Stimulated activated CD4-positive, alpha-beta T cell treated with anti-CD3 and anti-CD28 coated beads, Interleukin-2, amount 100 ng/mL, for 24 hours (primary cell): ENCODE results near the gene NUDT6.

ENCODE experiments used
- DNase-seq, 2 donors: peaks; one replicate each; pipeline ENCODE4 v3.0.0-alpha.2; 2020

NUDT6 gene

GRCh38 chr4:122912810-122913575 is 9.4 kb downstream of the NUDT6 start:
- DNase-seq, result no peak

- DNase-seq, result no peak
Measured at GRCh38 chr4:122911588-122911987, 10.8 kb downstream of the NUDT6 start.

- no peak for DNase-seq
Measured at GRCh38 chr4:122909683-122910082, 12.7 kb downstream of the NUDT6 start.

GRCh38 chr4:122908223-122908622 is 14.2 kb downstream of the NUDT6 start:
- no peak for DNase-seq

- DNase-seq, result no peak
Measured at GRCh38 chr4:122906859-122907305, 15.5 kb downstream of the NUDT6 start.

- no peak for DNase-seq
Measured at GRCh38 chr4:122903766-122904288, 18.6 kb downstream of the NUDT6 start.

GRCh38 chr4:122901247-122902010 is 21.0 kb downstream of the NUDT6 start:
- DNase-seq, result no peak

GRCh38 chr4:122900314-122900713 is 22.1 kb downstream of the NUDT6 start:
- DNase-seq, result no peak

- no peak for DNase-seq
Measured at GRCh38 chr4:122899682-122900081, 22.7 kb downstream of the NUDT6 start.

GRCh38 chr4:122898370-122899150 is 23.8 kb downstream of the NUDT6 start:
- no peak for DNase-seq

- DNase-seq, result no peak
Measured at GRCh38 chr4:122896270-122896669, 26.1 kb downstream of the NUDT6 start.

GRCh38 chr4:122895336-122895995 is 26.9 kb downstream of the NUDT6 start:
- DNase-seq, result no peak

- no peak for DNase-seq
Measured at GRCh38 chr4:122894827-122895226, 27.6 kb downstream of the NUDT6 start.

GRCh38 chr4:122890147-122890795 is 32.1 kb downstream of the NUDT6 start:
- no peak for DNase-seq

GRCh38 chr4:122889726-122890125 is 32.7 kb downstream of the NUDT6 start:
- no peak for DNase-seq

GRCh38 chr4:122884499-122884898 is 37.9 kb downstream of the NUDT6 start:
- no peak for DNase-seq

- no peak for DNase-seq
Measured at GRCh38 chr4:122882857-122883735, 39.3 kb downstream of the NUDT6 start.

- DNase-seq, result no peak
Measured at GRCh38 chr4:122879001-122879400, 43.4 kb downstream of the NUDT6 start.

- DNase-seq, result no peak
Measured at GRCh38 chr4:122876456-122876855, 45.9 kb downstream of the NUDT6 start.

GRCh38 chr4:122875949-122876348 is 46.4 kb downstream of the NUDT6 start:
- DNase-seq, result no peak
